IPS DF 4.7 (cell line): ENCODE results near the gene TIAM1.

Source experiments
- DNase-seq: peaks from one replicate; pipeline ENCODE4 v3.0.0-alpha.2; 2013; ENCODE audit warnings: low spot score; ENCODE audit errors: extremely low read depth

TIAM1 gene

GRCh38 chr21:31216206-31216605 lies 127.9 kb downstream of the TIAM1 start:
- DNase-seq = no peak

DNA sequence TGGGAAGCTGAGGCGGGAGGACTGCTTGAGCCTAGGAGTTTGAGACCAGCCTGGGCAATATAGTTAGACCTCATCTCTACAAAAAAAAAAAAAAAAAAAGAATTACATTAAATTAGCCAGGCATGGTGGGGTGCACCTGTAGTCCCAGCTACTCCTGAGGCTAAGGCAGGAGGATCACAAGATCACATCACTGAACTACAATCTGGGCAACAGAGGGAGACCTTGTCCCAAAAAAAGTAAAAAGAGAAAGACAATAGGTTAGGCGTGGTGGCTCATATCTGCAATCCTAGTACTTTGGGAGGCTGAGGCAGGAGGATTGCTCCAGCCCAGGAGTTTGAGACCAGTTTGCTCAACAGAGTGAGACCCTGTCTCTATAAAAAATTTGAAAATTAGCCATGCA lies 130.3 kb downstream of the TIAM1 start:
- DNase-seq = no peak

DNA sequence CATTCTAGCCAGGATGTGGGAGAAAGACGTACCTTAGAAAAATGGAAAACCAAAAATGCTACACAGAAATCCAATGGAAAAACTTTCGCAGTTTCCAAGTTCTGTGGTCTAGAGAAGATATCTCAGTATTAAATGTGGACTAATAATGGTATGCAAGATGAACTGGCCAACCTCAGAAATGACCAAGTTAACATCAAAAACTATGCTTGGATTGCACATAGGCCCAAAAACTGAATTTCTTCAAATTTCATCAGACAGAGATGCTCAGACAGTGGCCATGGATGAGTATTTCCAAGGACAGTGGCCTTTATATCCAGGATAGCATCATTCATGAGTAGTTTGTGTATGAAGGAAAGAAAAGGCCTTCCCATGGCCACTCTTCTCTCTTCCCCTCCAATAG lies 132.2 kb downstream of the TIAM1 start:
- DNase-seq = no peak

DNA sequence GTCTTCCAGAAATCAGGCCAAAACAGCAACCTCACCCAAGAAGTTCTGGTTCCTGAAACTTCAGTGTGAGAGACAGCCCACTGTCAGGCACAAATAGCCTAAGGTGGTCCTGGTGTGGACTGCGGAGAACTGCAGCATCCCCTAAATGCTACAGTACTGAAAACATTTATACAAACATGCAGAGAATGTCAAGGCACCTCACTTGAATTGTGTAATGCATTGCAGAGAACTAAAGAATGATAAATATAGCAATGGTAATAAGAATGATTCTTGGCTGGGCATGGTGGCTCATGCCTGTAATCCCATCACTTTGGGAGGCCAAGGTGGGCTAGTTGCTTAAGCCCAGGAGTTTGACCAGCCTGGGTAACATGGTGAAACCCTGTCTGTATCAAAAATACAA lies 138.6 kb downstream of the TIAM1 start:
- DNase-seq = no peak

DNA sequence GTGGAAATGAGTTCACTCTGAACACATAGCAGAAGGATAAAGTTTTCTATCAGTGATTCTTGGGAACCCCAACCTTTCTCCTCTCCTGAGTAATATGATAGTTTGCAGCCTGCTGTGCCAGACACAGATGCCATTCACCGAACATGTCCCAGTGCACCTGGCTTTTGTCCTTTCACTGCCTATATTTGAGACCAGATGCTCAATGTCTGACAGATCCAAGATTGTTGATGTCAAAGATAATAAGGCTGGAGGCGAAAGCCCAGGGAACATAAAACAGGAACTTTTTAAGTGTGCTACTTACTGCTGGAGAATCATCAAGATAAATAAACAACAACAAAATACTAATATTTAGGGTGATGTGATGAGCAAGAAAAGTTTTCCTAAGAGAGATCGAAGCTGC lies 139.3 kb downstream of the TIAM1 start:
- DNase-seq = no peak

- no peak for DNase-seq
These were observed 140.5 kb downstream of the TIAM1 start for GRCh38 chr21:31203431-31204054.

GRCh38 chr21:31201548-31201947 lies 142.5 kb downstream of the TIAM1 start:
- DNase-seq = no peak

DNA sequence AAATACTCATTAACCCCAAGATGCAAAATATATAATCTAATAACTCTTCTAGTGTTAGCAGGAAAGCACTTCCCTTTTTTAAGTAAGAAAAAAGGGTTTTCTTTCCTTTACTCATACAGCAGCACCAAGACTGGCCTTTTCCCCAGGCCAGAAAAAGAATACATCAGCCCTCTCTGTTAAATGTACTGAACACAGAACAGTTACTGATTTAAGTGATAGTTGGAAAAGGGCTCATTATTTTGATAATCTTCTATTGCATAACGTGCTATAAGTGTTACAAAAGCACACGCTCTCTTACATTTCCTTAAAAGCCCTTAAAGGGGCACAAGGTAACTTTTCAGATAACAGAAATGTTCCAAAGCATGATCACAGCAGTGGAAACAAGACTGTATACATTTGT lies 142.9 kb downstream of the TIAM1 start:
- DNase-seq = no peak

- no peak for DNase-seq
These were observed 145.5 kb downstream of the TIAM1 start for GRCh38 chr21:31198575-31198974.

DNA sequence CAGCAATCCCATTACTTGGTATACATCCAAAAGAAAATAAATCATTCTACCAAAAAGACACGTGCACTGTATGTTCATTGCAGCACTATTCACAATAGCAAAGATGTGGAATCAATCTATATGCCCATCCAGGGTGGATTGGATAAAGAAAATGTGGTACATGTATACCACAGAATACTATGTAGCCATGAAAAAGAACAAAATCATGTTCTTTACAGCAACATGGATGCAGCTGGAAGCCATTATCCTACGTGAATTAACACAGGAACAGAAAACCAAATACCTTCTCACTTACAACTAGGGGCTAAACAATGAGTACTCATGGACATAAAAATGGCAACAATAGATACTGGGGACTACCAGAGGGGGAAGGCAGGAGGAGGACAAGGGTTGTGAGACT lies 147.3 kb downstream of the TIAM1 start:
- no peak for DNase-seq

DNA sequence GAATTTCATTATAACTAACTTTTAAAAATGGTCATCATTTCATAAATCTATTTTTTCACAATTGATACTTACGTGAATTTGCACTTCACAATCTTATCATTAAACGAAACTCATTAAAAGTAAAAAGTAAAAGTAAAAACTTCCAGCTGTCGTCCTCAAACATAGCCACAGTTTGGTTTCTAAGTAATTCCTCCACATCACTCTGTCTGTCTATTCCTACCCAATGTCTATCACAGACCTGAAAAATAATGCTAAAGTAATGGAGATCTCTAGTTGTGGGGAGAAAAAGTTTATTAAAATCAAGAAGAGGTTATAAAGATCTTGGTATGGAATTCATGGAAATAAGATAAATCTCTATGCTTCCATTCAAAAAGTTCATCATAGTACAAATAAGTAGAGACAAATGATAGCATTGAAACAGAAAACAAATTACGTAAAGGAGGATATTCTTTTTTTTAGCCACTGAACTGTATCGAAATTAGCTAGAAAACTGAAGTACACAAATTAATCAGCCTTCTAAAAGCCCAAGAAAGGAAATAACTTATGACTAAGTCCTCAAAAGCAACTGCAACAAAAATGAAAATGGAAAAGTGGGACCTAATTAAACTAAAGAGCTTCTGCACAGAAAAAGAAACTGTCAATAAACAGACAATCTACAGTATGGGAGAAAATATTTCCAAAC lies 148.6 kb downstream of the TIAM1 start:
- no peak for DNase-seq

- no peak for DNase-seq
These were observed 149.4 kb downstream of the TIAM1 start for GRCh38 chr21:31194510-31195293.

- no peak for DNase-seq
These were observed 150.3 kb downstream of the TIAM1 start for GRCh38 chr21:31193761-31194160.

- no peak for DNase-seq
These were observed 152.5 kb downstream of the TIAM1 start for GRCh38 chr21:31191553-31191952.

- no peak for DNase-seq
These were observed 153.5 kb downstream of the TIAM1 start for GRCh38 chr21:31190516-31190915.

GRCh38 chr21:31187499-31187898 lies 156.6 kb downstream of the TIAM1 start:
- no peak for DNase-seq

GRCh38 chr21:31186916-31187315 lies 157.1 kb downstream of the TIAM1 start:
- DNase-seq = no peak

GRCh38 chr21:31185663-31186062 lies 158.4 kb downstream of the TIAM1 start:
- DNase-seq = no peak

DNA sequence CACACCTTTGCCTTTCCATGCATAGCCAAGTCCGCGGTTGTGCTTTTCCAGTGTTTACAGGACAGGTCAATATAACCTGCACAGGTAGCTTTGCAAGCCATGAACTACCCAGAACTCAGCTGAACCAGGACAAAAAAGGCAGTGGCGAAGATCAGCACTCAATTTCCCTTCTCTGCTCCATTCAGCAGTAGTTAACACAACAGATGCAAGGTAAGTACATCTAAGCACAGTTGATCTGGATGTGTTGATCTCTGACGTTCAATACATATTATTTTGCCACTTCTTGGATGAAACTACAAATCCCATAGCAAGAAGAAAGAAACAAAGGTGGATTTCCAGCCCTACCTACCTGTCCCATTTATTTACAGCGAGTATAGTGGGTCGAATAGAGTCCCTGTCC lies 159.2 kb downstream of the TIAM1 start:
- DNase-seq = no peak

GRCh38 chr21:31184459-31184858 lies 159.6 kb downstream of the TIAM1 start:
- no peak for DNase-seq

DNA sequence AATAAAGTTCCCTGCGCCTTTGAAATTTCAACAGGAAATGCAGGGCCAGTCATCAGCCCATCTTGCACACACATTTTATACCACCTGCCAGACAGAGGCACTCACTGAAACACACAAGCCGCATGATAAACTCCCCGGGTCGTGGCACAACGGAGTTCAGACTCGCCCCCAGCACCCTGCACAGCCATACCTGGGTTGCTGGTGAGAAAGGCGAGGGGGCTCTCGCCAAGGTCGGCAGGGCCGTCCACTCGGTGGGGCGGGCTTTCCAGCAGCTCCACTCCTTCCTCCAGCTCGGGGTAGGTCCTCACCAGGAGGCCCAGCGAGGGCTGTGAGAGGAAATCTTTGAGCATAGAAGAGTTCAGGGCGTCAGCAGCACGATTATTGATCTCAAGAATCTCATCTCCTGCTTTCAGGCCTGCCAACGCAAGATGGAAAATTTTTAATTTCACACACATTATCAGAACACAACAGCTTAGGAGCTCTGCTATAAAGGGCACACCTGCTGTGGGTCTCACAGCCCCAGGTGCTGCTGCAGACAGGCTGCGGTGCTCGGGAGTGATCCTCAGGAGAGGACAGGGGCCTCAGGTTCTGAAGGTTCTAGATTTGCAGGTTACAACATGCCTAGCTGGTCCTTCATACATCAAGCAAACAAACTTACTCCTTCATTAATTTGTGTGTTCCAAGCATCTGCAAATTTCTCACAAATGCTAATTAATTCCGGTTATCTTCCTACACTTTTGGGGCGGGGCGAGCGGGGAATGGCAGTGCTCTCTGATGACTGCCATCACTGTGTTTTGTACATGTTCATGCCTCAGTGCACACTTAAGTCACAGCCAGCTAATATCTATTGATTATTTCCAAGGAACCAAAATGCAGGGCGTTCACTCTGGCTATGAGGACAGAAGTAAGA lies 161.6 kb downstream of the TIAM1 start:
- DNase-seq = no peak
